H1 (cell line): ENCODE results near the gene KDM8. TPM values are rescaled to one million over a fixed set of nuclear protein-coding genes. Genes with fewer than 3 reads are reported as not detected.
A peak's percentile ranks its signal among the peaks of the same experiment; 100 is the strongest.

Source experiments
- CTCF ChIA-PET: fragments of 300-600 bp; sonication (Branson Sonifier 250); formaldehyde crosslinking; loops from one replicate; lab custom pipeline; 2021; ENCODE audit not compliant: partially characterized antibody; lab: Charles Lee
- POLR2A ChIA-PET: fragments of 300-600 bp; sonication (Branson Sonifier 250); formaldehyde crosslinking; loops from one replicate; lab custom pipeline; 2021; ENCODE audit warnings: inconsistent platforms; ENCODE audit not compliant: partially characterized antibody; lab: Charles Lee
- DNase-seq, 2 experiments: peaks; one replicate each; pipeline versions ENCODE4 v3.0.0 to v3.0.0-alpha.2; 2010 to 2022; ENCODE audit warnings: low spot score in 2 of 2, low read depth in 1 of 2, mixed read lengths in 1 of 2
- FAIRE-seq: peaks from 2 replicates; lab custom pipeline; 2011; peaks lifted over from hg19 to GRCh38; lab: Jason Lieb, UNC
- H2AFZ ChIP-seq: 2 replicates; pipeline ENCODE4 v1.8.1; 2012; ENCODE audit warnings: low read length, inconsistent platforms
- H2AK5ac ChIP-seq: 2 replicates; pipeline ENCODE4 v1.6.1; 2013; ENCODE audit warnings: low read depth, low read length
- H2BK120ac ChIP-seq: replicated peaks from 2 replicates; pipeline ENCODE3; 2013; ENCODE audit warnings: low read depth, low read length, inconsistent platforms
- H2BK12ac ChIP-seq: 2 replicates; pipeline ENCODE4 v1.6.1; 2013; ENCODE audit warnings: low read depth, low read length
- H2BK15ac ChIP-seq: 2 replicates; pipeline ENCODE4 v1.6.1; 2013; ENCODE audit warnings: low read length
- H2BK20ac ChIP-seq: 2 replicates; pipeline ENCODE4 v1.6.1; 2013; ENCODE audit warnings: low read length
- H2BK5ac ChIP-seq: 2 replicates; pipeline ENCODE4 v1.6.1; 2013; ENCODE audit warnings: low read depth, low read length
- H3K14ac ChIP-seq: 2 replicates; pipeline ENCODE4 v1.6.1; 2013; ENCODE audit warnings: inconsistent platforms; ENCODE audit not compliant: insufficient read length
- H3K18ac ChIP-seq: 2 replicates; pipeline ENCODE4 v1.6.1; 2013; ENCODE audit warnings: low read length; ENCODE audit errors: extremely low read depth
- H3K23ac ChIP-seq: 2 replicates; pipeline ENCODE4 v1.6.1; 2013; ENCODE audit warnings: inconsistent platforms; ENCODE audit not compliant: insufficient read length
- H3K23me2 ChIP-seq: 2 replicates; pipeline ENCODE4 v1.6.1; 2013; ENCODE audit warnings: low read depth, low read length
- H3K27ac ChIP-seq: 2 replicates; pipeline ENCODE4 v1.6.1; 2011; ENCODE audit warnings: low read depth, low read length, inconsistent platforms
- H3K27me3 ChIP-seq, 4 experiments: replicated peaks in 1 of 4; 1 replicate in 1 of 4; 2 replicates in 3 of 4; pipeline versions ENCODE4 v1.6.1 to v1.8.1; 2011 to 2013; ENCODE audit warnings: low read length in 3 of 4, mild to moderate bottlenecking in 3 of 4, inconsistent platforms in 2 of 4, mixed read lengths in 2 of 4, moderate library complexity in 1 of 4; ENCODE audit not compliant: control insufficient read depth in 3 of 4, insufficient read depth in 3 of 4; ENCODE audit errors: extremely low read depth in 1 of 4
- H3K36me3 ChIP-seq, 4 experiments: 2 replicates each; pipeline versions ENCODE4 v1.6.1 to v1.8.1; 2011 to 2013; ENCODE audit warnings: mild to moderate bottlenecking in 4 of 4, low read length in 3 of 4, moderate library complexity in 2 of 4, control low read depth in 1 of 4, inconsistent platforms in 1 of 4; ENCODE audit not compliant: insufficient read depth in 4 of 4, control insufficient read depth in 2 of 4
- H3K4ac ChIP-seq: replicated peaks from 2 replicates; pipeline ENCODE3; 2013; ENCODE audit warnings: low read length, low read depth, mixed read lengths, inconsistent platforms; ENCODE audit not compliant: insufficient read length
- H3K4me1 ChIP-seq, 4 experiments: replicated peaks in 1 of 4; 1 replicate in 1 of 4; 2 replicates in 3 of 4; pipeline versions ENCODE4 v1.6.1 to v1.8.1; 2011 to 2013; ENCODE audit warnings: low read length in 3 of 4, inconsistent platforms in 2 of 4, mixed read lengths in 1 of 4; ENCODE audit not compliant: insufficient read depth in 4 of 4, control insufficient read depth in 3 of 4
- H3K4me2 ChIP-seq, 2 experiments: 2 replicates each; pipeline versions ENCODE4 v1.6.1 to v1.8.1; 2011 to 2013; ENCODE audit warnings: low read depth in 2 of 2, low read length in 2 of 2, control low read depth in 1 of 2, inconsistent platforms in 1 of 2, mild to moderate bottlenecking in 1 of 2; ENCODE audit not compliant: insufficient read depth in 1 of 2
- H3K4me3 ChIP-seq, 4 experiments: fragments of 200-600, 300-600 bp in 1 of 4; sonication (generic), shearing (Covaris generic), sonication (Bioruptor Twin) in 1 of 4; 2 replicates each; pipeline versions ENCODE4 v1.5.1 to v1.8.1; 2011 to 2016; ENCODE audit warnings: low read length in 4 of 4, low read depth in 3 of 4, control low read depth in 2 of 4, inconsistent platforms in 2 of 4, mild to moderate bottlenecking in 2 of 4, mixed read lengths in 1 of 4, moderate library complexity in 1 of 4; ENCODE audit not compliant: insufficient read depth in 2 of 4; ENCODE audit errors: extremely low read depth in 1 of 4
- H3K56ac ChIP-seq: replicated peaks from 2 replicates; pipeline ENCODE3; 2013; ENCODE audit warnings: low read depth, mild to moderate bottlenecking, mixed read lengths, low read length, inconsistent platforms; ENCODE audit not compliant: insufficient read length
- H3K79me1 ChIP-seq: 2 replicates; pipeline ENCODE4 v1.6.1; 2013; ENCODE audit warnings: low read depth, low read length, control low read depth
- H3K79me2 ChIP-seq, 2 experiments: 2 replicates each; pipeline versions ENCODE4 v1.6.1 to v1.8.1; 2012 to 2013; ENCODE audit warnings: low read length in 2 of 2, mild to moderate bottlenecking in 2 of 2, inconsistent platforms in 1 of 2; ENCODE audit not compliant: insufficient read depth in 2 of 2, control insufficient read depth in 1 of 2
- H3K9ac ChIP-seq, 4 experiments: replicated peaks in 1 of 4; 1 replicate in 1 of 4; 2 replicates in 3 of 4; pipeline versions ENCODE4 v1.6.1 to v1.8.1; 2011 to 2013; ENCODE audit warnings: low read depth in 3 of 4, low read length in 3 of 4, control low read depth in 2 of 4, mild to moderate bottlenecking in 2 of 4, moderate library complexity in 2 of 4, inconsistent platforms in 1 of 4; ENCODE audit errors: extremely low read depth in 1 of 4
- H3K9me3 ChIP-seq, 2 experiments: 2 replicates each; pipeline versions ENCODE4 v1.6.1 to v1.8.1; 2012 to 2013; ENCODE audit warnings: mild to moderate bottlenecking in 2 of 2, moderate library complexity in 2 of 2, control low read depth in 1 of 2, inconsistent platforms in 1 of 2, low read depth in 1 of 2, low read length in 1 of 2, mixed read lengths in 1 of 2; ENCODE audit not compliant: insufficient read depth in 2 of 2
- H4K20me1 ChIP-seq, 2 experiments: replicated peaks in 1 of 2; 2 replicates each; pipeline versions ENCODE3 to v1.8.1; 2011 to 2013; ENCODE audit warnings: inconsistent platforms in 2 of 2, low read length in 2 of 2, mild to moderate bottlenecking in 1 of 2; ENCODE audit not compliant: insufficient read depth in 2 of 2, control insufficient read depth in 1 of 2
- H4K5ac ChIP-seq: 2 replicates; pipeline ENCODE4 v1.6.1; 2013; ENCODE audit warnings: low read length, low read depth, mixed read lengths, inconsistent platforms; ENCODE audit not compliant: insufficient read length
- H4K8ac ChIP-seq: 2 replicates; pipeline ENCODE4 v1.8.0; 2013; ENCODE audit warnings: mild to moderate bottlenecking, moderate library complexity, low read length, inconsistent platforms; ENCODE audit not compliant: insufficient read depth; ENCODE audit errors: extremely low read depth
- H4K91ac ChIP-seq: replicated peaks from 2 replicates; pipeline ENCODE3; 2013; ENCODE audit warnings: low read length, mixed read lengths, inconsistent platforms; ENCODE audit not compliant: insufficient read length
- E2F6 ChIP-seq: IDR thresholded peaks from 2 replicates; pipeline ENCODE4 v1.6.1; 2012; ENCODE audit warnings: inconsistent platforms
- TBP ChIP-seq: IDR thresholded peaks from 2 replicates; pipeline ENCODE4 v1.6.1; 2011; ENCODE audit warnings: low read depth, low read length, improper control_type of control experiment
- TCF12 ChIP-seq: IDR thresholded peaks from 2 replicates; pipeline ENCODE4 v1.6.1; 2011; ENCODE audit warnings: low read depth, mild to moderate bottlenecking, low read length
- WGBS, 2 experiments: shearing (Covaris generic) in 1 of 2; methylation state at CpG; one replicate each; pipeline versions ENCODE4 v1.1.6 to v1.1.7; 2013 to 2015; ENCODE audit warnings: low lambda C conversion rate in 2 of 2, mixed read lengths in 2 of 2, inconsistent platforms in 1 of 2, low coverage in 1 of 2, missing lambda C conversion rate in 1 of 2; ENCODE audit not compliant: insufficient replicate concordance in 2 of 2, insufficient coverage in 1 of 2, insufficient read length in 1 of 2; ENCODE audit errors: extremely low coverage in 1 of 2, missing lambda C conversion rate in 1 of 2; 5-methylcytosine and 5-hydroxymethylcytosine counted together
- polyA plus RNA-seq, 7 experiments: library from polyadenylated mRNA; depleted of rRNA in 3 of 7; stranded (reverse) in 5 of 7; unstranded in 2 of 7; fragments of >200 nt in 5 of 7; fragments of 200-250 nt in 2 of 7; gene quantifications; 1 replicate in 5 of 7; 2 replicates in 1 of 7; 4 replicates in 1 of 7; pipeline versions ENCODE4 v1.2.1 to v1.2.3, GENCODE V29; 2011 to 2013; ENCODE audit warnings: missing spikeins in 2 of 7, mixed read lengths in 2 of 7
- total RNA-seq: library from RNA; stranded (reverse); fragmentation: NEBNext Ultra II Directional; extraction: Animal tissue kit (Norgen Biotek cat#: 25700); gene quantifications from 2 replicates; pipeline ENCODE4 v1.2.1, GENCODE V29; 2021

Gene KDM8
- total and polyA plus RNA-seq, 2 of the 8 experiments (the other 6 are each of a cell fraction or from before 2014, with no cell fraction given), result 10.3 to 12.8 TPM

GRCh38 chr16:27226476-27226875 is 23.1 kb downstream of the KDM8 start:
- ChIA-PET CTCF (interaction anchor here (0.8 to 7.6 kb wide), 7 partner anchors 9 to 141 kb away, joined by 3 to 73 read pairs (median 7); no protein-coding TSS in a partner anchor), POLR2A (interaction anchor here (3.5 kb wide), 1 partner anchor 23 kb away, joined by 13 read pairs; the partner anchor contains the start of gene KDM8)
- H2BK20ac ChIP-seq, result no peak overlapping the region
- H2BK15ac ChIP-seq, result no peak overlapping the region
- H3K18ac ChIP-seq, result no peak overlapping the region
- H4K5ac ChIP-seq, result no peak overlapping the region
- no peak overlapping the region for H3K27ac ChIP-seq
- no peak overlapping the region for H4K8ac ChIP-seq
- H2BK12ac ChIP-seq, result no peak overlapping the region
- H3K4me3 ChIP-seq, result no peak overlapping the region
- no peak overlapping the region for H2AK5ac ChIP-seq
- no peak overlapping the region for H3K23ac ChIP-seq
- H3K79me2 ChIP-seq, result no peaks in the 10 kb centered on the region
- H3K56ac ChIP-seq, result no peak overlapping the region
- no peak for FAIRE-seq
- H3K36me3 ChIP-seq, result no peaks in the 10 kb centered on the region
- no peak overlapping the region for H3K9ac ChIP-seq
- WGBS, 2 experiments, result 90% methylated on average over 19 of the region's 20 CpGs; no CpG with 5 or more reads in 1 of the 2 experiments
- H4K20me1 ChIP-seq, result no peaks in the 10 kb centered on the region
- no peak overlapping the region for H2AFZ ChIP-seq
- H3K14ac ChIP-seq, result no peak overlapping the region
- no peaks in the 10 kb centered on the region for H3K27me3 ChIP-seq
- H2BK120ac ChIP-seq, result no peak overlapping the region
- 0 out of 2 replicates have a peak overlapping the region, but pooled peaks have one; percentile 18 for H2BK5ac ChIP-seq
- H3K4me2 ChIP-seq, result no peak overlapping the region
- no peak for DNase-seq
- no peaks in the 10 kb centered on the region for H3K79me1 ChIP-seq
- no peaks in the 10 kb centered on the region for H3K9me3 ChIP-seq
- no peaks in the 10 kb centered on the region for H3K23me2 ChIP-seq
- TF ChIP-seq E2F6 (no peak), TBP (no peak), TCF12 (no peak)
- TF ChIP-seq, all 59 proteins: peak for 0
- no peak overlapping the region for H3K4ac ChIP-seq
- no peak overlapping the region for H4K91ac ChIP-seq
- H3K4me1 ChIP-seq, result 0 out of 7 replicates have a peak, but pooled peaks cover 0 to 2% (median 0%) of the 10 kb centered on the region in 4 experiments
